T follicular helper cell (primary cell): ENCODE data around the gene RPAP2.

ENCODE experiments used
- DNase-seq: peaks from one replicate; pipeline ENCODE4 v3.0.0-alpha.2; 2020; ENCODE audit warnings: low read depth

Gene RPAP2

GRCh38 chr1:92447033-92447681 is 148.3 kb downstream of the RPAP2 start:
- no peak for DNase-seq

- no peak for DNase-seq
Observed at GRCh38 chr1:92447976-92448375, 149.1 kb downstream of the RPAP2 start.
